K562 (cell line): ENCODE measurements around the gene PPP1R14D. TPM values are rescaled to one million over a fixed set of nuclear protein-coding genes. Genes with fewer than 3 reads are reported as not detected.

ENCODE experiments used
- CBX3 ChIP-seq, 2 experiments: IDR thresholded peaks; 1 replicate in 1 of 2; 2 replicates in 1 of 2; pipeline ENCODE4 v1.6.1; 2012; ENCODE audit warnings: inconsistent platforms in 2 of 2, low read length in 2 of 2, borderline replicate concordance in 1 of 2, control low read depth in 1 of 2
- CHD7 ChIP-seq: fragments of 200-600 bp; sonication (generic); IDR thresholded peaks from one replicate; pipeline ENCODE4 v1.6.1; 2012; ENCODE audit warnings: mild to moderate bottlenecking, low read depth, low read length, inconsistent platforms
- ELF2 ChIP-seq: fragments of 250-450 bp; sonication (Bioruptor Pico); IDR thresholded peaks from 2 replicates; pipeline ENCODE4 v1.5.0; 2021; ENCODE audit warnings: mild to moderate bottlenecking
- PYGO2 ChIP-seq: fragments of 450-650 bp; IDR thresholded peaks from 2 replicates; pipeline ENCODE4 v1.6.1; 2016; ENCODE audit warnings: mild to moderate bottlenecking, missing genetic modification characterization, moderate library complexity, missing compliant biosample characterization
- SETDB1 ChIP-seq: IDR thresholded peaks from one replicate; pipeline ENCODE4 v1.6.1; 2012; ENCODE audit warnings: low read length, control low read depth, inconsistent platforms
- SMAD3 ChIP-seq: fragments of 450-650 bp; formaldehyde crosslinking; conservative IDR thresholded peaks from 2 replicates; pipeline ENCODE4 v1.4.0; 2020; ENCODE audit warnings: mild to moderate bottlenecking
- TAF1 ChIP-seq: IDR thresholded peaks from 2 replicates; pipeline ENCODE4 v1.6.1; 2011; ENCODE audit warnings: mild to moderate bottlenecking, low read length, moderate library complexity; ENCODE audit not compliant: insufficient read depth, control insufficient read depth, severe bottlenecking; ENCODE audit errors: extremely low read depth
- ZBTB1 ChIP-seq: sonication (generic); formaldehyde crosslinking; IDR thresholded peaks from 2 replicates; pipeline ENCODE4 v1.8.1; 2023; ENCODE audit warnings: missing genetic modification reagents, low read depth, mild to moderate bottlenecking, borderline replicate concordance
- ZBTB26 ChIP-seq: fragments of 450-650 bp; formaldehyde crosslinking; IDR thresholded peaks from 2 replicates; pipeline ENCODE4 v1.4.0; 2022; ENCODE audit warnings: missing genetic modification characterization
- ZBTB43 ChIP-seq: sonication (generic); formaldehyde crosslinking; IDR thresholded peaks from 2 replicates; pipeline ENCODE4 v1.8.0; 2023; ENCODE audit warnings: mild to moderate bottlenecking, missing genetic modification reagents
- ZC3H4 ChIP-seq: sonication (generic); formaldehyde crosslinking; IDR thresholded peaks from 2 replicates; pipeline ENCODE4 v1.9.0; 2021; ENCODE audit warnings: missing genetic modification reagents, borderline replicate concordance
- ZNF311 ChIP-seq: fragments of 250-450 bp; sonication (Bioruptor Pico); IDR thresholded peaks from 2 replicates; pipeline ENCODE4 v1.4.0; 2020; ENCODE audit warnings: mild to moderate bottlenecking, moderate library complexity
- ZNF780A ChIP-seq: fragments of 250-450 bp; sonication (Bioruptor Pico); IDR thresholded peaks from 2 replicates; pipeline ENCODE4 v1.5.0; 2021; ENCODE audit warnings: mild to moderate bottlenecking
- polyA plus RNA-seq, 8 experiments: library from polyadenylated mRNA; depleted of rRNA in 4 of 8; stranded (reverse) in 5 of 8; unstranded in 3 of 8; fragments of >200 nt; fragmentation: Nextera tagmentation in 2 of 8; fragmentation: Illumina TruSeq in 1 of 8; extraction: Ambion mirVana in 2 of 8; extraction: Trizol in 1 of 8; gene quantifications; 2 replicates each; pipeline versions ENCODE4 v1.2.1 to v1.2.3, GENCODE V29; 2011 to 2014; ENCODE audit warnings: inconsistent platforms in 1 of 8, missing spikeins in 1 of 8
- total RNA-seq, 7 experiments: library from RNA; depleted of rRNA in 6 of 7; stranded (reverse); fragments of >200 nt in 6 of 7; fragmentation: Illumina TruSeq in 2 of 7; extraction: Trizol in 2 of 7; gene quantifications; 2 replicates each; pipeline versions ENCODE4 v1.2.1 to v1.2.3, GENCODE V29; 2011 to 2021; ENCODE audit warnings: low replicate concordance in 1 of 7

PPP1R14D gene
- total and polyA plus RNA-seq, 9 of the 15 experiments (the other 6 are each of a cell fraction or from before 2014, with no cell fraction given) = 0.11 to 0.18 TPM; not detected in 7

- TF ChIP-seq ZNF311 (CRISPR knock-in tag) = no peak
- no peak for TF ChIP-seq ZNF780A (CRISPR knock-in tag)
- TF ChIP-seq CBX3 (IDR thresholded peaks at IDR 0.05; ENCODE audit: borderline replicate concordance in 1 of 2, low read length in 2 of 2) = no peak
- no peak for TF ChIP-seq SMAD3
- TF ChIP-seq CHD7 = no peak
- peak; percentile 18 for TF ChIP-seq TAF1
- TF ChIP-seq ZBTB43 (CRISPR knock-in tag) = no peak
- TF ChIP-seq ELF2 (CRISPR knock-in tag) = no peak
- TF ChIP-seq SETDB1 = no peak
- TF ChIP-seq ZBTB1 (CRISPR knock-in tag) = no peak
- TF ChIP-seq ZBTB26 (CRISPR knock-in tag) = no peak
- TF ChIP-seq PYGO2 (tag) = no peak
- TF ChIP-seq ZC3H4 (CRISPR knock-in tag) = no peak
Measured at GRCh38 chr15:40843885-40844695, 15.6 kb upstream of the PPP1R14D start, which contains the start of gene SPINT1 (continued).
